GM19043 (cell line): ENCODE measurements around the gene ZNF169.
"Not testable (repeated sequence)": the region's sequence is repeated elsewhere in the genome, so short reads cannot be mapped to it uniquely, and the experiment has no call there.

Experiments
- ATAC-seq: cut with Tn5 transposase; IDR thresholded peaks from one replicate; pipeline ENCODE4 v1.9.1; 2021; ENCODE audit warnings: low read depth; ENCODE audit not compliant: unreplicated experiment

Gene ZNF169

GRCh38 chr9:94259077-94259862, at the start of gene ZNF169:
Gene ZNF169 (plus strand): TSS chr9:94259298. CDS start chr9:94278813, 19,515 bp downstream.
- ATAC-seq, result peak; percentile 100

DNA sequence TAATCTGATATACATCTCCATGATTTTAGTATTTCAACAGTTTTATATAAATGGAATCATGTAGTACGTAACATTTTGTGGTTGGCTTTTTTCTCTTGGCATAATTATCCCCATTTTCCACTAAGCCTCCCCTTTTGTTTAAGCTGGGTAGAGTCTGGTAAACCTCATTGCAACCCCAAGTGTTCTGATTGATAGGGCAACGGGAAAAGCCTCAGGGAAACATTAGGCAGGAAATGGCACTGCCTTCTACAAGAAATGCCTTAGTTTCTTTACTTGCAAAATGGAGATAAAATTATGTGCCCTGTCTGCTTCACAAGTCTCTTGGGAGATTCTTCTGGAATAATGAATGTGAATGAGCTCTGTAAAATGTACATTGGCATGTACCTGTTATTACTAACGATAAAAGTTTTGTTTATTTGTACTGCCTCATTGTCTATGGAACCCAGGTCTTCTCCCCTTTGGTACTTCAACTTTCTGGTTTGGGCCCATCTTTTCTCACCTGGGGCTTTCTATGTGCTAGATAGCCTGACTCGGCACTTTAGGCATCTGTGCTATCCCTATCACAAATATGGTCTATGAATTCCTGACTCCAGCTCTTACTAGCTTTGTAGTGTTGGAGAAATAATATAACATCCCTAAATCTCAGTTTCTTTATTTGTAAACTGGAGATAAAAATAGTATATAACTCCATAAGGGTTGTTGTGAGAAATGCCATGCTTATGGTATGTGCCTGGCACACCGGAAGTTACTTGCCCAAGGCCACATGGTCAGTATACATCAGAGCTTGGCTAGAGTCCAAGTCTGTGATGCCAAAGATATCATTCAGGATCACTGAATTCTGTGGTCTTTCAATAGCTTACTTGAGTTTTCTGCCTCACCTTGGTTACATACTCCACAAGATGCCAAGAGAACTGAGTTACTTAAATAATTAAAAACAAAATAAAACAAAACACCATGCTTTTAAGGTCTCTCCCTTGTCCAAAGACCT, 48.2 kb upstream of the ZNF169 start:
- ATAC-seq, result no peak

DNA sequence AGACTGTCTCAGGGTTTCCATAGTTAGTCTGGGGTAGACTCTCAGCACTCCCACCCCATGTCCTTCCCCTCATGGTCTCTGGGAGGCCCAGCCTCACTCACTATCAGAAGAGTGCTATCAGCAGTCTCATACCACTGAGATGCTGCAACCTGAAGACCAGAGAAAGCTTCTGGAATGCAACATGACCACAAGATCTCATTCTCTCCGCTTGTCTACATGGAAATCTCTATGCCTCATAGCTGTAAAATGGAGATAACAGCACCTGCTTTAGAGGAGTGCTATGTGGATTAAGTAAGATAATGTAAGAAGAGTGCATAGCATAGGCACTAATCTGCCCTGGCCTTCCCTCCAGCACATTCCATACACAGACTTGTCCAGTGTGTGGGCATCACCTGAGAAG, 47.0 kb upstream of the ZNF169 start:
- ATAC-seq, result no peak

- no peak for ATAC-seq
Measured at GRCh38 chr9:94212531-94212930, 46.6 kb upstream of the ZNF169 start.

DNA sequence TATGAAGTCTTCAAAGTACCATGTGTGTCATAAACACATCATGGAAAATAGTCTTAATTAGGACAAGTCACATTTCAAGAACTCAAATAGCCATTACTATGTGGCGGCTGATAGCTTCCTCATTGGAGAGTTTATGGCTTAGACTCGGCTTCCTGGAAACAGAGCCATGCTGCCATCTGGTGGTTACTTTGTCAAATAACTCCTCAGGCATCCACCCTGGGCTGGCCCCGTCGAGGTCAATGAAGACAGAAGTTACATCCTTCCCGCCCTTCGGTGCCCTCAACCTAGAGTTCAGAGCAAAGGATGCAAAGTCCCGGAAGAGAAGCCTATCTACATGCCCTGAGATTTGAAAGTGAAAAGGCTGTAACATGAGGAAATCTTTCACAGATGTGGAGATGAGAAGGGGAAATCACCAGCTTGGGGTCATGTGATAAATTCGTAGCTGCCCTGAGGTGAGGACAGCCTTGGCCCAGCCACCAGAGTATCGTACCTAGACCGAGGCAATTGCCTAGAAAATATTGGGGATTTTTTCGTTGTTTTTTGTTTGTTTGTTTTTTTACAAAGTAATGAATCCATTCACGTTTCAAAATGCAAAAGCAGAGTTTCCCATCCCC, 45.5 kb upstream of the ZNF169 start:
- ATAC-seq, result peak; percentile 70

DNA sequence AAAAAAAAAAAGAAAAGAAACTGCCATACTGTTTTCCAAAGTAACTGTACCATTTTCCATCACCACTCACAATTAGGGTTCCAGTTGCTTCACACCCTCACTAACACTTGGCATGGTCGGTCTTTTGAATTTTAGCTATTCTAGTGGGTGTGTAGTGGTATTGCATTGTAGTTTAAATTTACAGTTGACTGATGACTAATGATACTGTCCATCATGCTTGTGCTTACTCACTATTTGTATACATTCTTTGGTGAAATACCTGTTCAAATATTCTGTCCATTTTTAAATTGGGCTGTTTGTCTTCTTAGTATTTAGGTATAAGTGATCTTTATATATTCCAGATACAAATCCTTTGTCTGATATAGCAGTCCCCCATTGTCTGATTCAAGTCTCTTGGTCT, 36.2 kb upstream of the ZNF169 start:
- ATAC-seq, result no peak

DNA sequence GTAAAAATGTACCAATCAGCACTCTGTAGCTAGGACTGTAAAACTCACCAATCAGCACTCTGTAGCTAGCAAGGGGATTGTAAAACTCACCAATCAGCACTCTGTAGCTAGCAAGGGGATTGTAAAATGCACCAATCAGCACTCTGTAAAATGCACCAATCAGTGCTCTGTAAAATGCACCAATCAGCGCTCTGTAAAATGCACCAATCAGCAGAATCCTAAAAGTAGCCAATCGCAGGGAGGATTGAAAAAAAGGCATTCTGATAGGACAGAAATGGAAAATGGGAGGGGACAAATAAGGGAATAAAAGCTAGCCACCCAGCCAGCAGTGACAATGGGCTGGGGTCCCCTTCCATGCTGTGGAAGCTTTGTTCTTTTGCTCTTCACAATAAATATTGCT, 33.7 kb upstream of the ZNF169 start:
- ATAC-seq, result not testable (repeated sequence)

GRCh38 chr9:94228616-94229015, 30.5 kb upstream of the ZNF169 start:
- no peak for ATAC-seq

DNA sequence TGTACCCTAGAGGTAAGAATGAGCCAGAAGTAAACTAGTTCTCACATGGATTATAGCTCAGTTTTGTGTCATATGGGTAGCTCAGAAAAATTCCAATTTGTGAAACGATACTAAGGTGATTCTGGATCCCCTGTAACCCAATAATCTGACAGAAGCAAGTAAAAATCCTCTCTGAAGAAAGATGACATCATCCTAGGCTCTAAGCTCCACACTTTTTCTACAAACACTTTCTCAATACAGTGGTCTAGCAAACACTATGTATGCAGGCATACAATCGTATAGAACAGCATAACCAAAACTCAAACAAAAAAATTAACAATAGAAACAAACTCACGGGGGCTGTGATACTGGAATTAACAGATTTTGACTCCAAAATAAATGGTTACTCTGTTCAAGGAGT, 26.7 kb upstream of the ZNF169 start:
- ATAC-seq, result no peak

GRCh38 chr9:94241098-94241497, 18.0 kb upstream of the ZNF169 start:
- not testable (repeated sequence) for ATAC-seq

- no peak for ATAC-seq
Measured at GRCh38 chr9:94245651-94246050, 13.4 kb upstream of the ZNF169 start.

DNA sequence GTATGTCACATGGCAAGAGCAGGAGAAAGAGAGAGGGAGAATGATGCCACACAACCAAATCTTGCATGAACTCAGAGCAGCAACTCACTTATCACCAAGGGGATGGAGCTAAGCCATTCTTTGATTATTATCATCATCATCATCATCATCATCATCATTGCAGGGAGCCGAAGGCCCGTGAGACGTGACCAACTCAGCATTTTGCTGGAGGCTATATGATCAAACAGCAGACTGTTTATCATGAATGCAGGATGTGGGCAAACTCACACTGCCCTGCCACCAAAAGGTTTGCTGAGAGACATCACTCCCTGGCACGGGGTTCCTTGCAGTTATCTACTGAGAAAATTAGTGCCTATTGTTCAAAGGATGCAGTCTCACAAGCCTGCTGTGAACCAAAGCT, 8.6 kb upstream of the ZNF169 start:
- no peak for ATAC-seq

- ATAC-seq, result no peak
Measured at GRCh38 chr9:94256007-94256406, 3.1 kb upstream of the ZNF169 start.

- not testable (repeated sequence) for ATAC-seq
Measured at GRCh38 chr9:94265626-94266402, 6.7 kb downstream of the ZNF169 start.

DNA sequence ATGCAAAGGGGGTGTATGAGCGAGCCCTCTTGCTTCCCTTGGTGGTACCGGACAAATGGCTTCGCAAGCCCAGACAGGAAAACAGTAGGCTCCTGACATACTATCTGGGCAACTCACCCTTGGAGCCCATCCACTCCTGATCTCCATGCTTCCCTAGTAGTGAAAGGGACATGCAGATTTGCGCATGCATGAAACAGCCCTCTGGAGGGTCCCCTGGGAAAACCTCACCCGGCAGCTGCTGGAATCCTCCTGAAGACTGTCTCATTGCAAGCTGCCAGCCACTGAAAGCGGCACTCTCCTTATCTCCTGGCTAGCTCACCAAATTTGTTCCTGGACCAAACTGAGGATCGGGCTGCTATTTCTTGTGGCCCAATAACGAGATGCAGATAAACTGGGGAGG, 10.2 kb downstream of the ZNF169 start:
- ATAC-seq, result no peak

GRCh38 chr9:94270009-94270408, 10.9 kb downstream of the ZNF169 start:
- no peak for ATAC-seq

DNA sequence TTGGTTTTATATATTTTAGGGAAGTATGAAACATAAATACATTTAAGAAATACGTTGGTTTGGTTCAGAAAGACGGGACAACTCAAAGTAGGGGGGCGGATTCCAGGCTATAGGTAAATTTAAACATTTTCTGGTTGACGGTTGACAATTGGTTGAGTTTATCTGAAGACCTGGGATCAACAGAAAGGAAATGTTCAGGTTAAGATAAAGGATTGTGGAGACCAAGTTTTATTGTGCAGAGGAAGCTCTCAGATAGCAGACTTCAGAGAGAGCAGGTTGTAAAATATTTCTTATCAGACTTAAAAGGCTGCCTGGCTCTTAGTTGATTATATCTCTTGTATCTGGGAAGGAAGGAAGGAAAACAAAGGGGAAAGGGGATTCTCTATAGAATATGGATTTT, 17.9 kb downstream of the ZNF169 start:
- ATAC-seq, result not testable (repeated sequence)

GRCh38 chr9:94277885-94278536, 18.9 kb downstream of the ZNF169 start:
- no peak for ATAC-seq

- ATAC-seq, result no peak
Measured at GRCh38 chr9:94280409-94280989, 21.4 kb downstream of the ZNF169 start.
